ENCODE data around the gene TTLL11.

TTLL11 gene

GRCh38 chr9:121910491-121911040, 182.5 kb downstream of the TTLL11 start:
- 92% methylated on average over 4 of the region's 4 CpGs for WGBS
- no peak overlapping the region for H3K9ac ChIP-seq (ENCODE audit: low read depth, low read length)

DNA sequence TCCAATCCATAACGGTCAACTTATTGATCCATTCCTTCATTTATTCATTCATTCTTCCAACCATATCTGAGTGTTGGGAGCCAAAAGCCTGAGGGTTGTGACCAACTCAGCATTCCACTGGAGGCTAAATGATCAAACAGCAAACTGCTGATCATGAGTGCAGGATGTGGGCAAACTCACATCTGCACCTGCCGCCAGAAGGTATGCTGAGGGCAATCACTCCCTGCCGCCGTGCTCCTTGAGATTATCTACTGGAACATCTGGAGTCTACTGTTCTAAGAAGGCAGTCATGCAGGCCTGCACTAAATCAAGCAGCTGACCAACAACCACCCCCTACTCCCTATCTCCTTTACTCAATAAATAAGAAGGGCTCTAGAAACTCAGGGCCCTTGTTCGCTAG, 184.0 kb downstream of the TTLL11 start:
- Histone ChIP-seq H3K27ac (ENCODE audit: low read depth, low read length) (no peak overlapping the region), H3K27me3 (ENCODE audit: insufficient read depth, low read length) (no peaks in the 10 kb centered on the region), H3K4me3 (ENCODE audit: low read length) (no peak overlapping the region), H3K9ac (ENCODE audit: low read depth, low read length) (no peak overlapping the region), H3K9me3 (ENCODE audit: insufficient read depth, low read depth, low read length) (no peaks in the 10 kb centered on the region), H3K36me3 (ENCODE audit: insufficient read depth, low read length) (no peaks in the 10 kb centered on the region), H3K4me1 (ENCODE audit: insufficient read depth, low read length) (no peaks in the 10 kb centered on the region)
- WGBS = 76% methylated on average over 5 of the region's 5 CpGs

More at GRCh38 chr9:121910491-121911040, 182.5 kb downstream of the TTLL11 start:
- Histone ChIP-seq H3K36me3 (ENCODE audit: insufficient read depth, low read length) (no peaks in the 10 kb centered on the region), H3K27ac (ENCODE audit: low read depth, low read length) (no peak overlapping the region), H3K4me1 (ENCODE audit: insufficient read depth, low read length) (no peaks in the 10 kb centered on the region), H3K4me3 (ENCODE audit: low read length) (no peak overlapping the region), H3K9me3 (ENCODE audit: insufficient read depth, low read depth, low read length) (no peaks in the 10 kb centered on the region), H3K27me3 (ENCODE audit: insufficient read depth, low read length) (no peaks in the 10 kb centered on the region)

DNA sequence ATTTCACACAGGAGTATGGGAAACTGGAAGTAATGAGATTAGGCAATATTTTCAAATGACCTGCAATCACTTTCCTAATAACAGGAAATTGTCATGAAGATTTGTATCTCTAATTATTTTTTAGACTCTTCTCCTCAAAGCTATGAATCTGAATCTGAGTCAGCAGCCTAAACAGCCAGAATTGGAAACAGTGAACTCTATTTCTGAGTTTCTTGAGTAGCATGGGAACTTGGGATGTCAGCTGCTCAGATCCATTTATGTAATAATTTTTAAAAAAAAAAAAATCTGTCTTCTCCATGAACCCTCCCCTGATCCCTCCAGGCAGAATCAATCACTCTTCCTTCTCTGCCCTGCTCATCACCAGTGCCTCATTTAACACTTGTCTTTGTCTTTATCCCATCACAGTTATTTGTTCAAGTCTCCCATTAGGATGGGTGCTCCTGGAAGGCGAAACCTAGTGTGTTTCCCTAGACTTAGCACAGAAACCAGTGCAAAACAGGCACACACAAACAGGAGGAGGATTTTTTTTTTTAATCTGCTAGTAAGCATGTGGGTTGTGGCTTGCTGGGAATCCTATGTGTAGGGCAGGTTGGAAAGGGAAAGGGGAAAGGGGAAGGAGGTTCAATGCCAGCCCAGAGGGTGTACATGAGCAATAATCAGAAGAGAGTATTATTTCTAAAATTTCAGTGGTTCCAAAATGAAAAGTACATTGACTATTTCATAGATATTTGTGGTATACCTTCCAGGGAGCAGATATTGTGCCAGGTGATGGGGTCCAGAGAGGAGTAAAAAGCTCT, 186.8 kb downstream of the TTLL11 start:
- H3K9ac ChIP-seq (ENCODE audit: low read depth, low read length) = no peak overlapping the region
- no peaks in the 10 kb centered on the region for H3K27me3 ChIP-seq (ENCODE audit: insufficient read depth, low read length)
- H3K4me3 ChIP-seq (ENCODE audit: low read length) = no peak overlapping the region
- no peaks in the 10 kb centered on the region for H3K4me1 ChIP-seq (ENCODE audit: insufficient read depth, low read length)
- no peaks in the 10 kb centered on the region for H3K9me3 ChIP-seq (ENCODE audit: insufficient read depth, low read depth, low read length)
- H3K27ac ChIP-seq (ENCODE audit: low read depth, low read length) = no peak overlapping the region
- WGBS = 86% methylated on average over 1 of the region's 1 CpG
- no peaks in the 10 kb centered on the region for H3K36me3 ChIP-seq (ENCODE audit: insufficient read depth, low read length)

DNA sequence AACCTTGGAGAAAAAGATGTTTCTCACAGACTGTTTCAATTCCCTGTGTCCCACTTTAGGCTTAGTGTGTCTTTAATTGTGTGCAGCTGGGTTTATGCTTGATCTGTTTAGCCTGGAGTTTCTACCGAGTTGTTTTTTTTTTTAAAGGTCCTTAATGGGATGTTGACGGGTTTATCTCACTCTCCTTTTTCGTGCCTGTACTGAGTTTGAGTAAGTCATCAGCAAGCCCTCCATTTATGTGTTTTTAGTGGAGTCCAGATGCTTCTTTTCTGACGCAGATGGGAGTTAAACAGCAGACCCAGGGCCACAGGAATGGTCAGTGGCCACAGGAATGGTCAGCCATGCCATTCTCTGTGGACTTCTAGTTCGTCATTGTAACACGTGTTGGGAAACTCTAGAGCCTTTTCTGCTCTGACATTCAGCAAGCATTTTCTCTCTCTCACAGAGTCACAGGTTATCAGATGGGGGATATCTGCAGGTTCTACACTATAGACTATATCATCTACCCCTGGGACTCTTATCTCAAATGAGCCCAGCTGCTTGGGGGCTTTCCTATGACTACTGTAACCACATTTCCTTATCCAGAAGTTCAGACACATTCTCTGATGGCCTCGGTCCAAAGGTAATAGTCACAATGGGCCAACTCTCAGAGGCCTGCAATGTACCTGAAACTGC, 190.5 kb downstream of the TTLL11 start:
- Histone ChIP-seq H3K9ac (ENCODE audit: low read depth, low read length) (no peak overlapping the region), H3K4me3 (ENCODE audit: low read length) (no peak overlapping the region), H3K36me3 (ENCODE audit: insufficient read depth, low read length) (no peaks in the 10 kb centered on the region), H3K27ac (ENCODE audit: low read depth, low read length) (no peak overlapping the region), H3K27me3 (ENCODE audit: insufficient read depth, low read length) (no peaks in the 10 kb centered on the region), H3K9me3 (ENCODE audit: insufficient read depth, low read depth, low read length) (0 out of 2 replicates have a peak, but pooled peaks cover 2% of the 10 kb centered on the region), H3K4me1 (ENCODE audit: insufficient read depth, low read length) (no peaks in the 10 kb centered on the region)
- 89% methylated on average over 7 of the region's 7 CpGs for WGBS

DNA sequence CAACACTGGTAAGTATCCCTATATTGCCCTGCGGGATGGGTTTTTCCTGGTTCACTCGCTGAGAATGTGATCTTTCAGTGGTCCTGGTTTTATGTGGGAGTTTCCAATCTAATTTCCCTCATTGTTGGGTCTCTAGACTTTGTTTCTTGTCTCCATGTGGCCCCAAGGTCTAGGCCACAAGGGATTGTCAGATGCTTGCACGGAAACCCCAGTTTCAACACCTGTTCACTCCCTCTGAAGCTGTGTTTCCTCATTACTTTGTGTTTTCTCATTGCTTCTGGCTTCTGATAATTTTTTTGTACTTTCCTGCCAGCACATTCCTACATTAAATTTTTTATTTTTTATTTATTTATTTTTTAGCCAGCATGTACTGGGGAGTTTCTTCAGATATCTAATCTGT, 191.5 kb downstream of the TTLL11 start:
- H3K27ac ChIP-seq (ENCODE audit: low read depth, low read length) = no peak overlapping the region
- H3K36me3 ChIP-seq (ENCODE audit: insufficient read depth, low read length) = no peaks in the 10 kb centered on the region
- H3K4me1 ChIP-seq (ENCODE audit: insufficient read depth, low read length) = no peaks in the 10 kb centered on the region
- no peaks in the 10 kb centered on the region for H3K27me3 ChIP-seq (ENCODE audit: insufficient read depth, low read length)
- 0 out of 2 replicates have a peak, but pooled peaks cover 2% of the 10 kb centered on the region for H3K9me3 ChIP-seq (ENCODE audit: insufficient read depth, low read depth, low read length)
- no peak overlapping the region for H3K9ac ChIP-seq (ENCODE audit: low read depth, low read length)
- WGBS = 93% methylated on average over 3 of the region's 3 CpGs
- H3K4me3 ChIP-seq (ENCODE audit: low read length) = no peak overlapping the region

DNA sequence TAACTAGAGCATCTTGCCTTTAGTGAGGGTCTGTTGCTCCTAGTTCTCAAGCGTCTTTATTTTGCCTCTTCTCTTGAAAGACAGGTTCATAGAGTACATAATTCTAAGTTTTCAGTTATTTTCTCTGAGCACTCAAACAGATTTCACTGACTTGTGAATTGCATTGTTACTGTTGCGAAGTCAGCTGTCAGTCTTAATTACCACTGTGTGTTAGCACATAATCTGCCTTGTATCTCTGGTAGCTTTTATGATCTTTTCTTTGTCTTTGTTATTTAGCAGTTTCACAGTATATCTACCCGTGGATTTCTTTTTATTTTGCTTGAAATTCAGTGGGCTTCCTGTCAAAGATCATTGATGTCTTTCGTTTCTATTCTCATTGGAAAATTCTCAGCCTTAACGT, 192.9 kb downstream of the TTLL11 start:
- 0 out of 2 replicates have a peak, but pooled peaks cover 2% of the 10 kb centered on the region for H3K9me3 ChIP-seq (ENCODE audit: insufficient read depth, low read depth, low read length)
- no peak overlapping the region for H3K27ac ChIP-seq (ENCODE audit: low read depth, low read length)
- no peaks in the 10 kb centered on the region for H3K4me1 ChIP-seq (ENCODE audit: insufficient read depth, low read length)
- H3K27me3 ChIP-seq (ENCODE audit: insufficient read depth, low read length) = no peaks in the 10 kb centered on the region
- H3K4me3 ChIP-seq (ENCODE audit: low read length) = no peak overlapping the region
- no peak overlapping the region for H3K9ac ChIP-seq (ENCODE audit: low read depth, low read length)
- no peaks in the 10 kb centered on the region for H3K36me3 ChIP-seq (ENCODE audit: insufficient read depth, low read length)
- 87% methylated on average over 5 of the region's 5 CpGs for whole genome bisulfite sequencing

GRCh38 chr9:121898856-121899255, 194.3 kb downstream of the TTLL11 start:
- H3K4me3 ChIP-seq (ENCODE audit: low read length) = no peak overlapping the region
- no peaks in the 10 kb centered on the region for H3K36me3 ChIP-seq (ENCODE audit: insufficient read depth, low read length)
- no peak overlapping the region for H3K9ac ChIP-seq (ENCODE audit: low read depth, low read length)
- WGBS = 91% methylated on average over 4 of the region's 4 CpGs
- H3K27me3 ChIP-seq (ENCODE audit: insufficient read depth, low read length) = no peaks in the 10 kb centered on the region
- 0 out of 2 replicates have a peak, but pooled peaks cover 2% of the 10 kb centered on the region for H3K9me3 ChIP-seq (ENCODE audit: insufficient read depth, low read depth, low read length)
- no peaks in the 10 kb centered on the region for H3K4me1 ChIP-seq (ENCODE audit: insufficient read depth, low read length)
- no peak overlapping the region for H3K27ac ChIP-seq (ENCODE audit: low read depth, low read length)

GRCh38 chr9:121897140-121897539, 196.0 kb downstream of the TTLL11 start:
- WGBS = 92% methylated on average over 10 of the region's 10 CpGs
- Histone ChIP-seq H3K36me3 (ENCODE audit: insufficient read depth, low read length) (no peaks in the 10 kb centered on the region), H3K4me3 (ENCODE audit: low read length) (no peak overlapping the region), H3K9me3 (ENCODE audit: insufficient read depth, low read depth, low read length) (0 out of 2 replicates have a peak, but pooled peaks cover 2% of the 10 kb centered on the region), H3K27me3 (ENCODE audit: insufficient read depth, low read length) (no peaks in the 10 kb centered on the region), H3K9ac (ENCODE audit: low read depth, low read length) (no peak overlapping the region), H3K4me1 (ENCODE audit: insufficient read depth, low read length) (no peaks in the 10 kb centered on the region), H3K27ac (ENCODE audit: low read depth, low read length) (no peak overlapping the region)

DNA sequence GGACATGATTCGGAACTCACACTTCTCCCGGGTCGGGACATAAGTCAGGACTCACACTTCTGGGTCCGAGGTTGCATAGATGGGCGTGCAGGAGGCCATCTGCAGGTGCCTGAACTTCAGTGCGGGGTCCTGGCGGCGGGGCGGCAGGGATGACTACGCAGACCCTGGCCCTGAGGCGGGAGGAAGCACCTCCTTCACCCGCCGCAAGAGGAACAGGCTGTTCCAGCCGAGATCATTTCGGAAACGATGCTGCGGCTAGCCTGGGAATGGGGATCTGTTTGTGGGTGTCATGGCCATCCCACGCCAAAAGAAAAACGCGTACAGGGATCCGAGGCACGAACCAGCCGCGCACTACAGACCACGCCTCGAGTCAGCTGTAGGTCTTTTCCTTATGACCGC, 196.6 kb downstream of the TTLL11 start:
- Histone ChIP-seq H3K27ac (ENCODE audit: low read depth, low read length) (no peak overlapping the region), H3K4me1 (ENCODE audit: insufficient read depth, low read length) (no peaks in the 10 kb centered on the region), H3K36me3 (ENCODE audit: insufficient read depth, low read length) (no peaks in the 10 kb centered on the region), H3K27me3 (ENCODE audit: insufficient read depth, low read length) (no peaks in the 10 kb centered on the region), H3K9ac (ENCODE audit: low read depth, low read length) (no peak overlapping the region), H3K9me3 (ENCODE audit: insufficient read depth, low read depth, low read length) (0 out of 2 replicates have a peak, but pooled peaks cover 2% of the 10 kb centered on the region), H3K4me3 (ENCODE audit: low read length) (no peak overlapping the region)
- 91% methylated on average over 27 of the region's 27 CpGs for WGBS

- 87% methylated on average over 12 of the region's 12 CpGs for WGBS
- Histone ChIP-seq H3K27ac (ENCODE audit: low read depth, low read length) (no peak overlapping the region), H3K4me1 (ENCODE audit: insufficient read depth, low read length) (no peaks in the 10 kb centered on the region), H3K9me3 (ENCODE audit: insufficient read depth, low read depth, low read length) (0 out of 2 replicates have a peak, but pooled peaks cover 2% of the 10 kb centered on the region), H3K36me3 (ENCODE audit: insufficient read depth, low read length) (no peaks in the 10 kb centered on the region), H3K9ac (ENCODE audit: low read depth, low read length) (no peak overlapping the region), H3K27me3 (ENCODE audit: insufficient read depth, low read length) (no peaks in the 10 kb centered on the region), H3K4me3 (ENCODE audit: low read length) (no peak overlapping the region)
These were observed 197.1 kb downstream of the TTLL11 start for GRCh38 chr9:121895818-121896544.

GRCh38 chr9:121895358-121895757, 197.8 kb downstream of the TTLL11 start:
- H3K36me3 ChIP-seq (ENCODE audit: insufficient read depth, low read length) = no peaks in the 10 kb centered on the region
- H3K4me1 ChIP-seq (ENCODE audit: insufficient read depth, low read length) = no peaks in the 10 kb centered on the region
- H3K27ac ChIP-seq (ENCODE audit: low read depth, low read length) = no peak overlapping the region
- 0 out of 2 replicates have a peak, but pooled peaks cover 2% of the 10 kb centered on the region for H3K9me3 ChIP-seq (ENCODE audit: insufficient read depth, low read depth, low read length)
- no peak overlapping the region for H3K4me3 ChIP-seq (ENCODE audit: low read length)
- WGBS = 61% methylated on average over 7 of the region's 7 CpGs
- no peak overlapping the region for H3K9ac ChIP-seq (ENCODE audit: low read depth, low read length)
- H3K27me3 ChIP-seq (ENCODE audit: insufficient read depth, low read length) = no peaks in the 10 kb centered on the region
